ENCODE results near the gene ATG9B.
A peak's percentile ranks its signal among the peaks of the same experiment; 100 is the strongest.

ATG9B gene

DNA sequence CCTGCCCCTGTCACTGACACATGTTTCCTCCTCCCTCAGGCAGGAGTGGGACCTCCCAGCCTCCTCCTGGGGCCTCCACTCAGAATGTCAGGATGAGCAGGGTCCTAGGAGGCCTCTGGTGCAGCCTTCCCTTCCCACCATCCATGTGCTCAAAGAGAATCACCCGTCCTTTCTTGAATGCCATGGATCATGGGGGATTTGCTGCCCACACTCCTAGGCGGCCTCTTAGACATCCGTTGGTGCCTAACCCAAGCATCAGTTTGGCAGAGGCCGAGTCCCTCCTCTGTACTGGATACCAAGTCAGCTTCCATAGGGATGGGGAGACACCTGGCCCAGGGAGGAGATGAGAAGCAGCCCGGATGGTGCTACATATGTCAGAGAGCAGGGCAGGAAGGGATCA, 26.5 kb downstream of the ATG9B start:
- DNase-seq = no peak

DNA sequence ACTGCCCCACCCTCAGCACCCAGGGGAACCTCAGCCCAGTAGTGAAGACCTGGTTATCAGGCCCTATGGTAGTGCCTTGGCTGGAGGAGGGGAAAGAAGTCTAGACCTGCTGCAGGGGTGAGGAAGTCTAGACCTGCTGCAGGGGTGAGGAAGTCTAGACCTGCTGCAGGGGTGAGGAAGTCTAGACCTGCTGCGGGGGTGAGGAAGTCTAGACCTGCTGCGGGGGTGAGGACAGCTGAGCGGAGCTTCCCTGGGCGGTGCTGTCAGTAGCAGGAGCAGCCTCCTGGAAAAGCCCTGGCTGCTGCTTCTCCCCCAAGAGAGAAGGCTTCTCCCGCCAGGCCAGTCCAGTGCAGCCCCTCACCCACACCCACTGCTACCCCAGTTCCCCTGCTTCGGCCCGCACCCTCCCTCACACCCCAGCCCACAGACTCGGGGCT, 27.2 kb downstream of the ATG9B start:
- DNase-seq = no peak

DNA sequence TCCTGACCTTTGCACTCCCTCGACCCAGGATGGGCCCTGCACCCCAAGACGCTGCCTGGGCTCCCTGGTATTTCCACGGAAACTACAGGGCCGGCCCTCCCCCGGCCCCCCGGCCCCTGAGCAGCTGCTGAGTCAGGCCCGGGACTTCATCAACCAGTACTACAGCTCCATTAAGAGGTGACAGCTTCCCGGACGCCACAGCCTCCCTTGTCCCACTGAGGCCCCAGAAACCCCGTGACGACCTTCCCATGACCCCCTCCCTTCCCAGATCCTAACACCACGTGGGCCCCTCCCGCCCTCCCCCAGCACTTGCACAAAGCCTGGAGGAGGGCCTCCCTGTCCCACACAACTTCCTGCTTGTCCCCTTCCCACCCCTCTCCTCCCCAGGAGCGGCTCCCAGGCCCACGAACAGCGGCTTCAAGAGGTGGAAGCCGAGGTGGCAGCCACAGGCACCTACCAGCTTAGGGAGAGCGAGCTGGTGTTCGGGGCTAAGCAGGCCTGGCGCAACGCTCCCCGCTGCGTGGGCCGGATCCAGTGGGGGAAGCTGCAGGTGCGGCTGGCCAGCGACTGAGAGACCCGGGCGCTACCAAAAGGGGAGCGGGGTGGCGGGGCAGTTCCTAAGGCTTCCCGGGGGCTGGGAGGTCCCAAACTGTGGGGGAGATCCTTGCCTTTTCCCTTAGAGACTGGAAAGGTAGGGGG, 27.8 kb downstream of the ATG9B start:
- no peak for DNase-seq

DNA sequence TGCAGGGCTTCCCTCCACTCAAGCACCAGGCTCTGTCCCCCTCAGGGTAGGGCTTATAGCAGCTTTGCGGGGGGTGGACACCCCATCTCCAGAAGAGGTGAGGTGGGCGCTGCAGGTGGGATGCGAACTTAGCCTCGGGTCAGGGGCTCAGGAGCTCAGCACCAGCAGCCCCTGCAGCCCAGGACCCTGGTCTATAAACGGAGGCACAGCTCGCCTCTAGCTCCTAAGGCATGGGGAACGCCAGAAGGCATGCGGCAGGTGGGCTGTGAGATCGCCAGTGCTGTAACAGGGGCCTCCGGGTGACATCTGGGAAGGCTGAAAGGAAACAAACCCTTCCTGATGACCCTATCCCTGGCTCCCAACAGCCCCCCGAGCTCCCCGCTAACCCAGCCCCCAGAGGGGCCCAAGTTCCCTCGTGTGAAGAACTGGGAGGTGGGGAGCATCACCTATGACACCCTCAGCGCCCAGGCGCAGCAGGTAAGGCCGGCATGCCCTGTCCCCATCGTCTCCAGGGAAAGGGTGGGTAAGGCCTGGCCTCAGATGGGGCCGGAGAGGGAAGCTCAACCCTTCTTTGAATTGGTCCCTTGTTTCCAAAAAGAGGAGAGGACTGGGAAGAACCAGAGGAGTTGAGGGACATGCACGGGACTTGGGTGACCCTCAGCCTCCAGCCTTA, 29.3 kb downstream of the ATG9B start:
- DNase-seq = no peak

DNA sequence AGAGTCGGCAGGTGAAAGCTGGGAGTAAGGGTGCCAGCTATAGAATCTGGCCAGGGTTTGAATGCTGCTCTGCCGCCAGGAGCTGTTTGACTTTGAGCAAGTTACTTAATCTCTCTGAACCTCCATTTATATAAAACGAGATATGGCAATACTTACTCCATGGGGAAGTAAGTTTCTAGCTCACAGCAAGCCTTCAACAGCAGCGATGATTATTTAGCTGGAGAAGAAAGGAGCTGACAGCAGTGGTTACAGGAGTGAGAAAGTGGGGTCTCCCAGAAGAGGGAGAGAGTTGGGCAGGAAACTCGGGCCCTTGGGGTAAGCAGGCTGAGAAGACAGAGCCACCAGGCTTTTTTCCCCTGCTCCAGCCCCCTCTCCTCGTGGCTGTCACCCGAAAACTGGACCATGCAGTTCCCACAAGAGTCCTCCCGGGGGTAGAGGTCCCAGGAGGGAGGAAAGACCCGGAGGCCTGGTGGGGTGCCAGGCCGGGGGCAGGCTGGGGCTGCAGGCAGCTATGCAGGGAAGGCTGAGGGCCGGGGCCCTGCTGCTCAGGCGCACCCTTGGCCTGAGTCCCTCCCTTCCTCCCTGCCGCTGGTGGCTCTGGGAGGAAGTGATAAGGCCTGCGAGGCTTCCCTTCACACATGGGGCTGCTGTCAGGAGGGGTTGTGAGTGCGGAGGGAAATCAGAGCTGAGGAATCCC, 30.0 kb downstream of the ATG9B start:
- DNase-seq = no peak

DNA sequence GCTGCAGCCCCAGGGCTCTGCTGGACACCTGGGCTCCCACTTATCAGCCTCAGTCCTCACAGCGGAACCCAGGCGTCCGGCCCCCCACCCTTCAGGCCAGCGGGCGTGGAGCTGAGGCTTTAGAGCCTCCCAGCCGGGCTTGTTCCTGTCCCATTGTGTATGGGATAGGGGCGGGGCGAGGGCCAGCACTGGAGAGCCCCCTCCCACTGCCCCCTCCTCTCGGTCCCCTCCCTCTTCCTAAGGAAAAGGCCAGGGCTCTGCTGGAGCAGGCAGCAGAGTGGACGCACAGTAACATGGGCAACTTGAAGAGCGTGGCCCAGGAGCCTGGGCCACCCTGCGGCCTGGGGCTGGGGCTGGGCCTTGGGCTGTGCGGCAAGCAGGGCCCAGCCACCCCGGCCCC, 30.8 kb downstream of the ATG9B start:
- DNase-seq = no peak

DNA sequence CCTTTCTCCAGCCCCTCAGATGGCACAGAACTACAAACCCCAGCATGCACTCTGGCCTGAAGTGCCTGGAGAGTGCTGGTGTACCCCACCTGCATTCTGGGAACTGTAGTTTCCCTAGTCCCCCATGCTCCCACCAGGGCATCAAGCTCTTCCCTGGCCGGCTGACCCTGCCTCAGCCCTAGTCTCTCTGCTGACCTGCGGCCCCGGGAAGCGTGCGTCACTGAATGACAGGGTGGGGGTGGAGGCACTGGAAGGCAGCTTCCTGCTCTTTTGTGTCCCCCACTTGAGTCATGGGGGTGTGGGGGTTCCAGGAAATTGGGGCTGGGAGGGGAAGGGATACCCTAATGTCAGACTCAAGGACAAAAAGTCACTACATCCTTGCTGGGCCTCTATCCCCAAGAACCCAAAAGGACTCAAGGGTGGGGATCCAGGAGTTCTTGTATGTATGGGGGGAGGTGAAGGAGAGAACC, 31.4 kb downstream of the ATG9B start:
- no peak for DNase-seq

DNA sequence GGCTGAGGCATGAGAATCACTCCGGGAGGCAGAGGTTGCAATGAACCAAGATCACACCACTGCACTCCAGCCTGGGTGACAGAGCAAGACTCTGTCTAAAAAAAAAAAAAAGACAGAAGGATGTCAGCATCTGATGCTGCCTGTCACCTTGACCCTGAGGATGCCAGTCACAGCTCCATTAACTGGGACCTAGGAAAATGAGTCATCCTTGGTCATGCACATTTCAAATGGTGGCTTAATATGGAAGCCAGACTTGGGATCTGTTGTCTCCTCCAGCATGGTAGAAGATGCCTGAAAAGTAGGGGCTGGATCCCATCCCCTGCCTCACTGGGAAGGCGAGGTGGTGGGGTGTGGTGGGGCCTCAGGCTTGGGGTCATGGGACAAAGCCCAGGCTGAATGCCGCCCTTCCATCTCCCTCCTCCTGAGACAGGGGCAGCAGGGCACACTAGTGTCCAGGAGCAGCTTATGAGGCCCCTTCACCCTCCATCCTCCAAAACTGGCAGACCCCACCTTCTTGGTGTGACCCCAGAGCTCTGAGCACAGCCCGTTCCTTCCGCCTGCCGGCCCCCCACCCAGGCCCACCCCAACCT, 32.1 kb downstream of the ATG9B start:
- no peak for DNase-seq

DNA sequence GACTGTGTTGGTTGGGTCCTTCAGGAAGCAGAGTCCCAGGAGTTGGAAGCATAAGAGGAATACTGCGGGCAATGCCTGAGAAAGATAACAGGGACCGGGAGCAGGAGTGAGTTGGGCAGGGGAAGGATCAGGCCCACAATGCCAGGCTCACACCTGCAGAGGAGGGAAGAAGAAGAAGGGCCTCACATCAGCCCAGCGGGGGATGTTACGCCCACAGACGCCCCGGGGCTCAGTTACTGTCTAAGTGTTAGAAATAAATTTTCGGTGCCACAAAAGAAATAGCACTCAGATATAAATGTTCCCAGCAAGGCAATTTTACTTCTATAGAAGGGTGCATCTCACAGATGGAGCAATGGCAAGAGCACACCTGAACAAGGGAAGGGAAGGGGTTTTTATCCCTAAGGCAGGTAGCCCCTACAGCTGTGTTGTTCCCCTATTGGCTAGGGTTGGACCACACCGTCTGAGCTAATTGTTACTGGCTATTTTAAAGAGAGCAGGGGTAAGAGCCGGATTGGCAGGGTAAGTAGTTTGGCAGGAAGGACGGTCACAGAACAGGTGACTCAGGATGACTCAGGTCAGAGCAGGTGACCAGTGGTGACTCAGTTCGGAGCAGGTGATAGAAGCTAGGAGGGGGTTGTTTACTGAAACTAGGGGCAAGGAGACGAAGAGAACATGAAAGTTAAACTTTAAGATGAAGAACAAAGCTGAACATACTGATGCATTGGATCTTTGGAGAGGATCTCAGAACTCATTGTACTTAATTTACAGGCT, 33.7 kb downstream of the ATG9B start, which contains the start of gene NOS3:
Gene NOS3, plus strand, starts transcription at position 602 of the 771 bp plus-strand sequence. CDS start 2,787 bp downstream, outside the sequence.
- DNase-seq = no peak

DNA sequence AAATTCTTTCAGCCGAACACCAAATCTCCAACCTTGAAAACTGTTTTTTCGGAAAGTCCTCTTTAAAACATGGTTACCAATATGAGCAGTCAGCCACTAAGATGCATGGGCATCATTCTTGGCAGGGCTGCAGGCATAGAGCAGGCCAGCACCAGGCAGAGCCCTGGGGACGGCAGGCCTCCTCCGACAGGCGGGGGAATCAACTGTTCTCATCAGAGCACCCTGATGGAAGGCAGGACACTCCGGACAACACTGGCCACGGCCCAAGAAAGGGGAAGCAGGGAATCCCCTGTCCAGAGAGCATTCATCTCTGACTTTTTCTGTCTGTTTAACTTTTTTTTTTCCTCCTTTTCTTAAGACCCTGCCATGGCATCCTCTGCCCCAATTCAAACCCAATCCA, 34.8 kb downstream of the ATG9B start:
- DNase-seq = no peak

DNA sequence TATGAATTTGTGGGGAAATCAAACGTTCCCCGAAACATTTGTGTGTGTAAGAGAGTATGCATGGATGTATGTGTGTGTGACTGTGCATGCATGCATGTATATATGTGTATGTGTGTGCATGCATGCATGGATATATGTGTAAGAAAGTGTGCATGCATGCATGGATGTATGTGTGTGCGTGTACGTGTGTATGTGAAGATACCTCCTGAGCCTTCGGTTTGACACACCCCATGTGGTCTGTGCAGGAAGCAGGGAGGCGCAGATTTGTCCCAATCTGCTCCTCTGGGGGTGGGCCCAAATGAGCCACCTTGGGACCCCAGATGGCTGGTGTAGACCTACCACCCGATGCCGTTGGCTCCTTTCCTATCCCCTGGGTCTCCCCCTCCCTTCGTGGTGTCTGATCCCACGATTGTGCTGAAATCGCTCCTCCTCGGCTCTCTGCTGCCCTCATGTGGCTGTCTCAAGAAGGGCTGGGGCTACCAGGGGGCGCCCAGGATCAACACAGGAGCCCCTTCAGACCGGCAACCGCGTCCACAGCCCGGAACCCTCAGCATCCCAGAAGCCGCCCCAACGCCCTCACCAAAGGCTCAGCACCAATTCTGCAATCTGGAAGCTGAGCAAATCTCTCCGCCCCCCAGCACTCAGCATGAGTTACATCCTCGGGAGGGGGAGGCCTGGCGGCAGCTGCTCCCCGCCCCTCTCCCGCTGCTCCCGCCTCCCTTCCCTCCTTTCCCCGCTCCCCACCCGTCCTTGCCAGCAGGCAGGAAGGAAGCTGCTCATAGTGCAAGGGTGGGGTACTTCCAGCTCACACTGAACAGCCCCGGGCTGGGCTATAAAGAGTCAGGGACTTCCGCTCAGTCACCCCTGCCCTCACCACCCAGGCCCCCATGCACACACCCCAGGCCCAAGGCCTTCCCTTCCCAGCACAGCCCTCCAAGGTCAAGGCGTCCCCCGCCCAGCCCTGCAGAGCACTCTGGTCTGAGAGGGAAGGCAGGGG, 35.8 kb downstream of the ATG9B start:
- DNase-seq = peak; percentile 83

DNA sequence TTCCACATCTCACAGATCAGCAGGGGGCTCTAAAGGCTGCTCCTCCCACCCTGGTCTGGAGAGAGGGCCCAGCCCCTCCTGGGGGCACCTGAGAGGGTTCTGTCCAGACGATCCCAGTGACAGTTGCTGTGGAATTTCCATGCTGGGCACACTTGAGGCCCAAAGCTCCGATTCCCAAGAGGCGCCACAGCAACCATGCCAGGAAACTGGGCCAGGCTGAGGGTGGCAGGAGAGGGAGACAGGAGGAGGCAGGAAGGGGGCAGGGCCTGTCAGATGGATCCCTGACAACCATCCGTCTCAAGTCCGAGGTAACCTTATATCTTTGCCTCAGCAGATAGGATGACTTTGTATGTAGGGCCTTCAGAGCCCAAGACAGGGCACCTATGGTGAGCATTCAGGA, 37.7 kb downstream of the ATG9B start:
- DNase-seq = no peak

DNA sequence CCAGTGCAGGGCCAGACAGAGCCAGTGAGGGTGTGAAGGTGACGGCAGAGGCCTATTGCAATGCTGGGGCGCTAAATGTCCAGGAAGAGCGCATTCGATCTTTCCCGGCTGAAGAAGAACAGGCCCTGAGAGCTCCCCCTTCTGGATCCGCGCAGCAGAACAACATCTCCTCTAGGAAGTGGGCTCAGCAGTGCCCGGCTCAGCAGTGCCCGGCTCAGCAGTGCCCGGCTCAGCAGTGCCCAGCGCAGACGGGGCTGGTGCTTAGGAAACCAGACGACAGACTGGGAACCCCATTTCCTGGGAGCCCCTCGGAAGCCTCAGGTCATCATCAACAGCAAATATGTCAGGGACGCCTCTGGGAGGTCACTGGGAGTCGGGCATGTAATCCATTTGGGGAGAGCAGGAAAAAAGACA, 38.2 kb downstream of the ATG9B start:
- DNase-seq = peak; percentile 83

DNA sequence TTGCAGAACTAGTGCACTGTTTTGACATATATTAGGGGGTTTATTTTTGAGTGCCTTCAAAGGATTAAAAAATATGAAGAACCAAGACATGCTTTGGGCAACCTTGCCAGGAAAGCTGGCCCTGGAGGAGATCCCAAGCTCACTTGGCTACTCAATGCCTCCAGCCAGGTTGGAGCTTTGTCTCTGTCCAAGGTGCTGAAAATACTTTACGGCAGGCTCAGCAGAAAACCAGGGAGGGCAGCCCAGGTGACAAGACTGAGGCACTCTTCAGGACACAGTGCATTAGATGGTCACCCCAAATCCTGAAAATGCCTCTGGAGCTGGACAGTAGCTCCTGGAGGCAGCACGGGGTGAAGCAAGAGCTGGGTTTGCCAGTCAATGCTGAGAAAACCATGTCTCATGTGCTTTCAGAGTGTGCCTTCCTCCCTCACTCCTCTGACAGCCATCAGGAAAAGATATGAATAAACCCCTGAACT, 40.4 kb downstream of the ATG9B start:
- no peak for DNase-seq

DNA sequence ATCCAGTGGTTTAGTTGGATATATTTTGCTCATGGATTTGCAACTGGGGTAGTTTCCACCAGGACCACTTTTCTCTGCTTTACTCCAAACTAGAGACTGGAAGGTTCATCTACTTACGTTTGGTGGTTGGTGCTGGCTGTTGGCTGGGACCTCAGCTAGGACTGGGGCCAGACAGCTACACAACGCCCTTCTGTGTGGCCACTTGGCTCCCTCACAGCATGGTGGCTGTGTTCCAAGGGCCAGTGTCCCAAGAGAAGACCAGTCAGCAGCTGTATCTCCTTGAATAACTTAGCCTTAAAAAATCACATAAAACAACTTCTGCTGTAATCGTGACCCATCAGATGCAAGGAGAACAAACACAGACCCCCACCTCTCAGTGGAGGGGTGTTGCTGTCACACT, 41.9 kb downstream of the ATG9B start:
- DNase-seq = no peak

DNA sequence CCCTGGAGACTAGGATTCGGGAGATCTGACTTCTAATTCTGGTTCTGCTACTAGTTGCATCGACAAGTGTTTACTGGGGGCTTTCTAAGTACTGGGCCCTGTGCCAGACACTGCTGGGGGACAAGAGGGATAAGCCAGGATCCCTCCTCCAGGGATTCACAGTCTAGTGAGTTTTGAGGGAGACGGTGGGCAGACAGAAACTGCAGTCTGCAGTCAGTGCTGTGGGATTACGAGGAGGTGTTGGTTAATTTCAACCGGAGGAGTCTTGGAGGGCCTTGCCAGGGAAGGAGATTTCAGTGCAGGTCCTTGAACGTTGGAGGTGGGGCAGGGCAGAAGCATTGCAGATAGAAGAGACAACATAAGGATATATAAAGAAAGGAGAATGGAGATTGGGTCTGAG, 42.6 kb downstream of the ATG9B start:
- DNase-seq = peak; percentile 26

DNA sequence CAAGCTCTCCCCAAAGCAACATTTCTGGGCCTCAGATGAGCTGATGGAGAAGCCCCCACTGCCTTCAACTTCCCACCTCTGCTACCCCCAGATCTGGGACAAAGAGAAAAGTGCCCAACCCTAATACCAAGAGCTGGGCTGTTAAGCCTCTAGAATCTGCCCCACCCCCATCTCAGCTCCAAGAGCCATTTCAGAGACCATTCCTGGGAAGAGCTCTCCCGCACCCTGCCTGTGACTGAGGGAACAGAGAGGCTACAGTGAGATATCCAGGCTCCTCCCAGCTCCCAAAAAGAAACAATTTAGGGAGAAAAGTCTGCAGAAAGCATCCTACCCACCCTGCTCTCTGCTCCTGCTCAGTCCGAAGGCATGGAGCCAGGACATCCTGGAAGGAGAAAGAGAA, 43.6 kb downstream of the ATG9B start:
- DNase-seq = peak; percentile 17

DNA sequence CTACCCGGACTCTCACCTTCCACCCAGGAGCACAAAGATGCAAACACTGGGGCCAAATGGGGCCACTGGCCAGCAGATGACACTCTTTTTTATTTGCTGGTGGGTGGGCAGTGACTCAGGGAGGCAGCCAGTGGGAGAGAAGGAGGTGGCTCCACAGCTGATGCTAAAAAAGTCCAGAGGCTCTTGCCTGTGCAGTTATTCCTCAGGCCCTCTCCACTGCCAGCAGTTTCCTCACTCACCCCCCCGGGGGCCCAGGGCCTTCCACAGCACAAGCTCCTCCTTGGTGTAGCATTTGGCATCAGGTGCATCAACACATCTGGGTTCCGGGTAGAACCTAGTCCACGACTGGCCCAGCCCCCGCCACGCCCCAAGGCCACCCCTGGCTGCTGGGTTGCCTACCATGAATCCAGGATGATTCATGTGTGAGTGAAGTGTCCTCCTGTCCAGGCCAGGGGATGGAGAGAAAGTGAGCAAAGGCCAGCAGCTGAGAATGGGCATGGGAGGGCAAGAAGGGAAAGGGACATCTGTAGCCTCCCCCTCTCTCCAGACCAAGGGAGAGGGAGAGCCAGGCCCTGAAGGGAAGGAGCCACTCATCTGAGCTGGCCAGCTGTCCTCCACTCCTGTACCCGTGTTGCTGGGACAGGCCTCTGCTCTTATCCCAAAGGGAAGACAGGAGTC, 44.4 kb downstream of the ATG9B start:
- no peak for DNase-seq

DNA sequence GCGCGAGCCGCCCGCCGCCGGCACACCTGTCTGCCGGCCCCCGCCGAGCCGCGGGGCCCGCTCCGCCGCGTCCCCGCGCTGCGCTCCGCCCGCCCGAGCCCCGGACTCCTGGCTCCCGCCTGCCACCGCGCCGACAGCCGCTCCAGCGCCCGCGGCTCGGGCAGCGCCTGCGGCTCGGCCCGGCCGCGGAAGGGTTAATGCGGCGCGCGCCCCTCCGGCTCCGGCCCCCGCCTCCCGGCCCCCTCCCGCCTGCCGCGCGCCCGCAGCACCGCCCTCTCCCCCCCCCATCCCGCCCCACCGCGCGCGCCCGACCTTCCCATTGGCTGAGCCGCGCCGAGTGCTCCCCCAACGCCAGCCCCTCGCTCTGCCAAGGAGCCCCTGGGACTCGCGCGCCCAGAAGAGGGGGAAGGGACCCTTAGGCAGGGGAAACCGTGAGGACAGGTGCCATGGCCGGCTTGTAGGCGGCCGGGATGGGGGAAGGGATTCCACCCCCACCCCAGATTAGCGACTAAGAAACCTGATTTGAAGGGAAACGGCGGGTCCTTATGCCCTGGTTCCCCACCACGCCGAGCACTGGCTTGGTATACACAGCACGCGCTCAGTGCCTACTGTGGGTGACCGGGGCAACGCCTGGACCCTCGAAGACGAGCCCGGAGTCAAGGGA, 46.0 kb downstream of the ATG9B start, which contains the start of gene KCNH2:
Gene KCNH2, minus strand, starts transcription at position 196 of the 664 bp plus-strand sequence. CDS start 408 bp downstream, outside the sequence.
- peak; percentile 95 for DNase-seq

All from NCI-H1092 treated with DMSO at 0.1 percent for 48 hours (cell line).